ENCODE measurements around the gene ABCF3. TPM values are rescaled to one million over a fixed set of nuclear protein-coding genes. Genes with fewer than 3 reads are reported as not detected.

Gene ABCF3
- total and polyA plus RNA-seq, 10 donors: 35.3 to 90.7 (median 68.5) TPM

GRCh38 chr3:184189421-184189820 is 3.4 kb downstream of the ABCF3 start:
- no peak overlapping the region for H3K4me3 ChIP-seq
- no peaks in the 10 kb centered on the region for H3K27me3 ChIP-seq (replicated peaks in 1 of 7)
- H3K27ac ChIP-seq: no peak overlapping the region
- DNase-seq: no peak
- WGBS, 5 donors: 93 to 97% (median 96%) methylated on average over 13 of the region's 13 CpGs
- H3K4me1 ChIP-seq: peaks cover 13 to 50% (median 34%) of the 10 kb centered on the region in 6 donors
- TF ChIP-seq POLR2A (IDR thresholded peaks at IDR 0.05) (no peak), CTCF (IDR thresholded peaks at IDR 0.05 in 8 of 11, conservative IDR thresholded peaks at IDR 0.05 in 3 of 11) (no peak), POLR2AphosphoS5 (IDR thresholded peaks at IDR 0.05) (no peak)
- H3K36me3 ChIP-seq: peaks cover 0 to 78% (median 68%) of the 10 kb centered on the region in 6 donors
- no peaks in the 10 kb centered on the region for H3K9me3 ChIP-seq
- intact Hi-C loops (cut with DNase I; ENCODE audit: low total_unique reads): loop anchor here (10.0 kb wide), 1 partner anchor 125 kb away; the partner anchor contains the start of gene EIF4G1

DNA sequence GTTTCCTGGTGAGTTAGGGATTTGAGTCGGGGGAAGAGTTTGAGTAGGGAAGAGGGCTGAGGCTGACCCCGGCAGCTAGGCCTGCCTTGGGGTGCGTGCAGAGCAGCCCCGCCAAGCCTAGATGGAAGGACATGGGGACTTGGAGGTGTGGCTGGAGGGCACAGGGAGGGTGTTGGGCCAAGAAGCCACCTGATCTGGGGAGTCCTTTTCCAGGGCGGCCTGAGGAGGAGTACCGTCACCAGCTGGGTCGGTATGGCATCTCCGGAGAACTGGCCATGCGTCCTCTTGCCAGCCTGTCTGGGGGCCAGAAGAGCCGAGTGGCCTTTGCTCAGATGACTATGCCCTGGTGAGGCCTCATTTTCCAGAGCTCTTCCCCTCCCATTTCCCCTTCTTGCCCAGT is 6.9 kb downstream of the ABCF3 start:
- WGBS, 5 donors: 96 to 100% (median 98%) methylated on average over 6 to 10 of the region's 10 CpGs
- Histone ChIP-seq H3K27me3 (replicated peaks in 1 of 7) (no peaks in the 10 kb centered on the region), H3K27ac (no peak overlapping the region), H3K9me3 (no peaks in the 10 kb centered on the region), H3K4me1 (peaks cover 0 to 22% (median 8%) of the 10 kb centered on the region in 6 donors), H3K4me3 (no peak overlapping the region), H3K36me3 (peaks cover 4 to 90% (median 81%) of the 10 kb centered on the region in 6 donors)
- no peak for TF ChIP-seq POLR2AphosphoS5 (IDR thresholded peaks at IDR 0.05)
- no peak for TF ChIP-seq CTCF (IDR thresholded peaks at IDR 0.05 in 8 of 11, conservative IDR thresholded peaks at IDR 0.05 in 3 of 11)
- TF ChIP-seq POLR2A (IDR thresholded peaks at IDR 0.05): no peak
- DNase-seq: no peak
- intact Hi-C loops (cut with DNase I; ENCODE audit: low total_unique reads): no loop called here

DNA sequence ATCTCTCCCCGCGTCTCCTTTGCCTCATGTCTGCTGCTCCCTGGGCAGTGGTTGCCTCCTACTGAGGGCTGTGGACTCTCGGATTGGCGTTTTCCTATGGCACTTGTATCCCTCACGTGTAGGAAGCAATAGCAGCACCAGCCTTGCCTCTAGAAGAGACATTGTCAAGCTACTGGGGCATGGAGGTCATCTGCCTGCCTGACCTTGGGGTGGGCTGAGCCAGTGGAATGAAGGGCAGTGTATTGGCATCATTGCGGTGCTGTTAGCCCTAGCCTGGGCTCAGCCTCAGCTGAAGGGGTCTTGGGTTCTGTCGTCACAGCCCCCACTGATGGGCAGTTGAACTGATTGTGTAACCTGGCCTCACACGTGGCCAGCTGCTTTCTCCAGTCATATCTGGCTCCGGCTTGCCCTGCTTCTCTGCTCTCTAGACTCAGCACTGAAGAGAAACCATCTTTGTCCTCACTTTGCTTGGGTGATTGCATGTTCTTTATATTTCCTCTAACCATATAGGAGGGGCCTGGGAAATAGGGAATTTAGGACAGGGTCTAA is 8.1 kb downstream of the ABCF3 start:
- 80 to 95% (median 86%) methylated on average over 5 to 9 of the region's 9 CpGs for WGBS, 5 donors
- Histone ChIP-seq H3K27me3 (replicated peaks in 1 of 7) (no peaks in the 10 kb centered on the region), H3K9me3 (no peaks in the 10 kb centered on the region), H3K4me1 (peaks cover 0 to 10% (median 0%) of the 10 kb centered on the region in 6 donors), H3K27ac (no peak overlapping the region), H3K36me3 (peaks cover 4 to 78% (median 70%) of the 10 kb centered on the region in 6 donors), H3K4me3 (no peak overlapping the region)
- intact Hi-C loops (cut with DNase I; ENCODE audit: low total_unique reads): no loop called here
- DNase-seq: no peak
- no peak for TF ChIP-seq POLR2A (IDR thresholded peaks at IDR 0.05)
- TF ChIP-seq POLR2AphosphoS5 (IDR thresholded peaks at IDR 0.05): no peak
- TF ChIP-seq CTCF (IDR thresholded peaks at IDR 0.05 in 8 of 11, conservative IDR thresholded peaks at IDR 0.05 in 3 of 11): no peak

DNA sequence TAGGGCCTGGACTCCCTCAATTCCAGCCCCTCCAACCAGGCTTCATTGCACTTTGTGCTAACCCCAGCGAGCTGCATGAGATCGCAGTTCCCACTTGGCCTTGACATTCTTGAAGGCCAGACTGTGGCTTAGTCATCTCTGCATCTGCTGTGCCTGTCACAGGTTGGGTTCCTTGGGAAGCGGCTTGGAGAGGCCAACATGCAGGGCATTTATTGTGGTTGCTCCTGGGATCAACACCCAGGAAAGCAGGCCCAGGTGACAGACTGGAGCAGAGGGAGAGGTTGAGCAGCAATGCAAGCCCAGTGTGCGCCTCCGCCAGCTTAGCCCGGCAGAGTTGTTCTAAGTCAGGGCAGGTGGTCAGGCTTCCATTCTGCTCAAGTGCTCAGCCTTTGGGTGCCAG is 10.5 kb downstream of the ABCF3 start:
- H3K36me3 ChIP-seq: peaks cover 4 to 53% (median 46%) of the 10 kb centered on the region in 6 donors
- no peaks in the 10 kb centered on the region for H3K4me1 ChIP-seq
- WGBS, 5 donors: 85 to 100% (median 90%) methylated on average over 2 to 6 of the region's 6 CpGs
- intact Hi-C loops (cut with DNase I; ENCODE audit: low total_unique reads): no loop called here
- H3K4me3 ChIP-seq: no peak overlapping the region
- H3K27ac ChIP-seq: no peak overlapping the region
- no peaks in the 10 kb centered on the region for H3K27me3 ChIP-seq (replicated peaks in 1 of 7)
- no peaks in the 10 kb centered on the region for H3K9me3 ChIP-seq
- no peak for DNase-seq
- no peak for TF ChIP-seq POLR2A (IDR thresholded peaks at IDR 0.05)
- no peak for TF ChIP-seq POLR2AphosphoS5 (IDR thresholded peaks at IDR 0.05)
- no peak for TF ChIP-seq CTCF (IDR thresholded peaks at IDR 0.05 in 8 of 11, conservative IDR thresholded peaks at IDR 0.05 in 3 of 11)
